Mucosa of gallbladder (tissue), 1 donor: ENCODE measurements around the gene GABRR2. TPM values are rescaled to one million over a fixed set of nuclear protein-coding genes. Genes with fewer than 3 reads are reported as not detected.
"Not testable (repeated sequence)": the region's sequence is repeated elsewhere in the genome, so short reads cannot be mapped to it uniquely, and the experiment has no call there.

Experiments used
- DNase-seq: peaks from one replicate; pipeline ENCODE4 v3.0.0-alpha.2; 2020; ENCODE audit warnings: low spot score
- total RNA-seq: library from RNA; stranded (reverse); gene quantifications from one replicate; pipeline ENCODE4 v1.2.1, GENCODE V29; 2021
- donor health status: DM: no; HTN: no; CAD: no.

The GABRR2 gene
- total RNA-seq, 1 donor from 2014 or later = 0.92 TPM

DNA sequence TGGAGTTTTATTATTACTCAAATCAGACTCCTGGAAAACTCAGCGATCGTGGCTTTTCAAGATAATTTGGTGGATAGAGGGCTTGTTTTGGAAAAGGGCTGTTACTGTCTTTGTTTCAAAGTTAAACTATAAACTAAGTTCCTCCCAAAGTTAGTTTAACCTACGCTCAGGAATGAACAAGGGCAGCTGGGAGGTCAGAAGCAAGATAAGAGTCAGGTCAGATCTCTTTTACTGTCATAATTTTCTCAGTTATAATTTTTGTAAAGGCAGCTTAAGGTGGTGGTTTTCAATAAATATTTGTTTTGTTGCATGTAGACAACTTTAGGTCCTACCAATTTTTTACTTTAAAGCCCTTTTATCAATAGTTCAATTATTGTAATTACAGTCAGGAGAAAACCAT is 9.2 kb upstream of the GABRR2 start:
- no peak for DNase-seq

DNA sequence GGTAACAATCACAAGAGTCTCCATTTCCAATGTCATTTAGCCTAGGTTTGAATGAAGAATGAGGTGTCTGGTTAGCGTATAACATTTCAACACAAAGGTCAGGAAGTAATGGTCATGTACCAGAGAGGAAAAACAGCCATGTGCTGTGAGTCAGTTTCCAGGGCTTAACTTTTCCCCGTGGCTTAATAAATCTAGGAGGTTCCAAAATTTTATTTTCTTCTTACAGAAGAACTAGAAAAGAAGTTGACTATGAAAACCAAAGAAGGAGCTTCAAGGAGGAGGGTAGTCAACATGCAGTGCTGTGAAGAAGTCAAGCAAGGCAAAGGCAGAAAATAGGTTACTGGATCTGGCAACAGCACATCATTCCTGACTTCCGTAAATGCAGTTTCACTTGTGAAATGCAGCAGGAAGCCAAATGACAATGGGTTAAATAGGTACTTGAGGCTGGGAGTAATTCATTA is 8.4 kb upstream of the GABRR2 start:
- DNase-seq = no peak

DNA sequence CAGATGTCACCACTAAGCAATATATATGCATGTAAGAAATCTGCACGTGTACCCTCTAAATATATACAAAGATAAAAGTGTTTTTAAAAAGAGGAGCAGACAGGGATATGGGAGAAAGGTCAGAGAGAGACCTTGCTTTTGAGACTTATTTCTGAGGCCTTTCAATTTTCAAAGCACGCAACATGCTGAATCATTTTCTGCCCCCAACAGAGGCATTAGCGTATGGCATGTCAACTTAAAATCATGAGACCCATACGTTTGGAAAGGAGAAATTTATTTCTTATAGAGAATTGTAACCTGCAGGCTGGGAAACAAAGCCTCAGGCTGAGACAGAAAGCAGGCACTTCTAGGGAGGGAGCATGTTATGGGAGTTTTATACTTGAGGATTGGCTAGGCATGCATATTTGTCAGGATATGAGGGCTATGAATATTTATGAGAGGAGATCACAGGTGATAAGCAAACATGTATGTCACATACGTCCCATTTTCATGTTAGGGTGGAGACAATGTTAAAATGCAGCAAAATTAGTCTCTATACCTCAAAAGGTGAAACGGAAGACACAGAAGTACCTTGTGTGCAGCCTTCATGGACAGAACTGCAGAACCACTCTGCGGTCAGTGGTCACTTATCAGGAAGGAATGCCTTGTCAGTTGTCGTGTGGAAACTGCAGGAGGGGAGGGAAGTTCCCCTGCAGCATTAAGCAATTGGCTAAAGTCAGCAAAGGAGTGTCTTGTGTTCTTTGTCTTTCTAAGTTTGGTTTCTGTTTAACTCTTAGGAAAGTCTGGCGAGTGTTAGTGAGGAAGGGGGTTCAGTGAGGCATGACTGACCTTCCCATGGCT is 6.3 kb upstream of the GABRR2 start:
- DNase-seq = peak; percentile 51

DNA sequence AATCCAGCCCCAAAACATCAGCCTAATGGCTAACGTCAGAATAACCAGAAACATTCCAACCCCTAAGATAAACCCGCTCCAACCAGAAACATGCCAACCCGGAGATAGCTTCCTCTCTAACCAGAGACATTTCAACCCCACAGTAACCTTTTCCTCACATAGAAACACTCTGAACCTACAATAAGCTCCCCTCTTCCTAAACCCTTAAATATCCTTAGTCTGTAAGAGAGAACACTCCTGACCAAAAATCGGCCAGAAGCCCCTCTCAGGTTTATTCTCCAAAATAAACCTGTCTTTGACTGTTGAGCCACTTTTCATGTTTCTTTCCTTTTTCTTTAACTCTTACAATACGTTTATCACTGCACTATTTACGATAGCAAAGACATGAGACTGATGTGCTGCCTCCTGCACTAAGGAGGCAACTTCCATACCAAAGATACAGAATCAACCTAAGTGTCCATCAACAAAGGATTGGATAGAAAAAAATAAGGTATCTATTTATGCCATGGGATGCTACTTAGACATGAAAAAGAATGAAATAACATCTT is 5.0 kb upstream of the GABRR2 start:
- no peak for DNase-seq

DNA sequence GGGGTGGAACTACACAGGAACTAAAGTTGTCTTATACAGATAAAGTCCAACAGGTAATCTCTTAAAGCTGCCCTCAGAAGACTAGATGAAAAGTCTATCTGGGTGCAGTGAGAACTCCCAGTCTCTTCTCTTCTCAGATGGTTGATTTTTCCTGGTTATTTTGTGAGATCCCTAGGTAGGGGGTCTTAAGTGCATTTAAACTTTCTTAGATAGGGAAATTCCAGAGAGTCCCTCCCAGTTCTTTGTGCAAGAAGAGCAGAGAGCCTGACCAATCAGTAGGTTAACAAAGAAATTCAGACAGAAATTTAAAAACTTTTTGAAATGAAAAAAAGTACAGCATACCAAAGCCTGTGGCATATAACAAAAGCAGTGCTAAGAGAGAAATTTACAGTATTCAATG is 2.0 kb upstream of the GABRR2 start:
- no peak for DNase-seq

DNA sequence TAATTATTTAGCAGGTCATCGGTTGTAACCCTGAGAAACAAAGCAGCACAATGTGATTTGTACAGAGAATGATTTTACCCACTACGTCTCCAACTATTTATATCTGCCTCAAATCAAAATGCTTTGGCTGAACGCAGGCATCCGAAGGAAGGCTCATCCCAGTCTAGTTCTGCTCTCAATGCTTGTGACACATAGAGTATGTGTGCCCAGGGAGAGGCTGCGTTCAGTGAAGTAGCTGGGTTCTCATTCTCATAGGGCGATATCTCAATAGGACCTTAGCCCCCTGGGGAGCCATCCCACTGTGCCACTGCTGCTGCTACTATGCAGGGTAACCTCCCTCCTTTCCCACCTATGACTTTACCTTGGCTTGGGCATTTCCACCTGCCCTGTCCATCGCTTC is 407 bp downstream of the GABRR2 start:
- DNase-seq = no peak

DNA sequence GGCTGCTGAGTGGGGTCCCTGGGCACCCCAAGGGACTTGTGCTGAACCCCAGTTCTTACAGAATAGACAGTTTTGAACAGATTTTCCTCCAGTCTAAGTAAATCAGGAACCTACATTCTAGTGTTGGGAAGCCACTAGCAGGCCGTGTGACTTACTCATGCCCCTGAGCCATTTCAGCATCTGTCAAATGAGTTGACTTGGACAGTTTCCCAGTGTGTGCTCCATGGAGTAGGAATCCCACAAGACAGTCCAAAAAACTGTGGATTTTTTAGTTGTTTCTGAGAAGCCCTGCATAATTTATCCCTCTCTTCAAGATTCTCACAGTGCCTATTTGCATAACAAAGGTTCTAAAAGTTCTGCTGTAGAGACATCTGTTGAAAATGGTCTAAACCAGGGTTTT is 2.1 kb downstream of the GABRR2 start:
- DNase-seq = no peak

DNA sequence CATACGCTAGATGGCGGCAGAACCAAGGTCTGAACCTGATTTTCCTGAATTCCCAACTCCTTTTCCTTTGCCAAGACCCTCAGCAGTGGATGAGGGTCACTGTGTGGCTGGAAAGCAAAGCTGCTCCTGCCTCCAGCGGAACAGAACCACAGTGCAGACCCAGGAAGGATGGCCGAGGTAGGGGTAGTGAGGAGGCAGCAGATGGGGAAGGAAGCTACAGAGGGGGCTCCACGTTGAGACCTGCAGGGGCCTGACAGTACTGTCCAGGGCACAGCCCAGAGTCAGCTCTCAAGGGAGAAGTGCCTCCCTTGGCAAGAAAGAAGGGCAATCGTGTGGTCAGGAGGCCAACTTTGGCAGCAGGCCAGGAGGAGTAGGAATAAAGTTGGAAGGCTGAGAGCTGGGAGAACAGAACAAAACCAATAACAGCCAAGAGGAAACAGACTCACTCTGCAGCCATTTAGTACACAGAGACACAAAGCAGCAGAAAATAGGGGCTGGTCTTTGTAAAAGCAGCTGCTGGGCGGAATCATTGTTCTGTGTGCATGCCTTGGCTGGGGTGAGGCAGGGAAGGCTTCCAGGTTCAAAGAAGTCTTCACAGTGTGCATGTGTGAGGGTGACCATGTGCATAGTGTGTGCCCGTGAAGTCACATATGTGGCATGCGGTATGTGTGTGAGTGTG is 3.1 kb downstream of the GABRR2 start:
- peak; percentile 60 for DNase-seq

DNA sequence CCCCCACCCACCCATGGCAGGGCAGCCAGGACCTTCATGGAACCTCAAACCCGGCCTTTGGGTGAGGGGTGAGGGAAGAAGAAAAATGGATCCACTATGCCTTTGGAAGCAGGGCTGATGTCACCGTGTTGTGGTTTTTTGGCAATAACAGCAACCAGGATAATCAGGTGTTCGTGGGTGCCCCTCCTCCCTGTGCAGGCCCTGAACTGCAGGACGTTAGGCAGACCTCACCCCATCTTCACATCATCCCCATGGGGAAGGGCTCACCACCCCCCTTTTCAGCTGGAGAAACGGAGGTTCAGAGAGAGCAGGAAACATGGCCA is 3.6 kb downstream of the GABRR2 start:
- DNase-seq = no peak

DNA sequence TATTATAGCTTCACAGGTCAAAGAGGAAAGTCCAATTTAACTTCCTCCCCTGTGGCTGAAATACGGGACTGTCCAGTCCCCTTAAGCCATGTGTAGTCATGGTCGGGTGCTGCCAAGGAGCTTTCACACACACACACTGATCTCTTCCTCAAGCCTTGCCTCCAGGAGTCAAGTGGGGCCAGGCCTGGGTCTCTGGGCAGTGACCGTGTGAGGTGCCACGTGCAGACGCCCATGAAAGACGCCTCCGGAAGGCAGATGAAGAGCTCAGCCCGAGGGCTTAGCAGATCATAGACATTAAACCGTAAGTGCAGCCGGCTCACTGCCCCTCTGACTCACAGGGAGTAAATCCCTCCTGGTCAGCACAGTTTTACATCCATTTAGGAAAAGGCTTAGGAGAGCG is 4.2 kb downstream of the GABRR2 start:
- DNase-seq = no peak

DNA sequence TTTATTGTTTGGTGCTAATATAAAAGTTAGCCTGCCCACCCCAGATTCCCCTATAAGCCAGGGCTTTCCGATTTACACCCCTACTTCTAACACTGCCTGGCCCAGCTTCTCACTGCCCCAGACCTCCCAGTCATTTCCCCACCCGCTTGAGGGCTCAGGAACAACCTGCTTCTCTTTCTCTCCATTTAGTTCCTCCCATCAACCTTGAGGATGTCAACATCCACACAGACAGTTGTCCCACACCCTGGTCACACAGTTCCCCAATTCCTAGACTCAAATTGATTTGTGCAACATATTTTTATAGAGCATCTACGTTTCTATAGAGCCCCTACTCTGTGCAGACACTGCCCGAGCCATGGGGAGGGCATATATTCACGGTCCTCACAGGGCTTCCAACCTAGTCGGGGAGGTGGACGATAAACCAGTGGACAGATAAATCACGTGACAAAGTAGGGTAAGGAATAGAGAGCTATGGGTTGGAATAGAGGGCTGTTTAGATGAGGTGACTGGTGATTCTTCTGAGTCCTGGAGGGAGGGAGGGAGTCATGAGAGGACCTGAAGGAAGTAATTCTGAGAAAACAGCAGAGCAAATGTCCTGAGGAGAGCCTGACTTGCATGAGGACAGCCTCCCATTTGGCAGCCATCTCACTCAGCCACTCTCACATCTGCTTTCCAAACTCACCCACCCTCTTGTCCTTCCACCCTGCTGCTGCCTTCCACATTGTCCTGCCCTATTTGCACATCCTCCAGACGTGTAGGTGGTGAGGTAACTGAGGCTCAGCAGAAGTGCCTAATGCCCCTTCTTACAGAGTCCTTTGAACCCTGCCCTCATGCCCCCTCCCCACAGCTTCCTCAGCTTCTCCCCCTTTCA is 6.3 kb downstream of the GABRR2 start:
- DNase-seq = no peak

DNA sequence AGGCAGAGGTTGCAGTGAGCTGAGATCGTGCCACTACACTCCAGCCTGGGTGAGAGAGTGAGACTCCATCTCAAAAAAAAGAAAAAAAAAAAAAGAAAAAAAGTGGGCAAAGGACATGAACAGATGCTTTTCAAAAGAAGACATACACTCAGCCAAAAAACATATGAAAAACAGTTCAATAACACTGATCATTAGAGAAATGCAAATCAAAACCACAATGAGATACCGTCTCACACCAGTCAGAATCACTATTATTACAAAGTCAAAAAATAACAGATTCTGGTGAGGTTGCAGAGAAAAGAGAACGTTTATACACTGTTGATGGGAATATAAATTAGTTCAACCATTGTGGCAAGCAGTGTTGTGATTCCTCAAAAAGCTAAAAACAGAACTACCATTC is 10.6 kb downstream of the GABRR2 start:
- DNase-seq = not testable (repeated sequence)

DNA sequence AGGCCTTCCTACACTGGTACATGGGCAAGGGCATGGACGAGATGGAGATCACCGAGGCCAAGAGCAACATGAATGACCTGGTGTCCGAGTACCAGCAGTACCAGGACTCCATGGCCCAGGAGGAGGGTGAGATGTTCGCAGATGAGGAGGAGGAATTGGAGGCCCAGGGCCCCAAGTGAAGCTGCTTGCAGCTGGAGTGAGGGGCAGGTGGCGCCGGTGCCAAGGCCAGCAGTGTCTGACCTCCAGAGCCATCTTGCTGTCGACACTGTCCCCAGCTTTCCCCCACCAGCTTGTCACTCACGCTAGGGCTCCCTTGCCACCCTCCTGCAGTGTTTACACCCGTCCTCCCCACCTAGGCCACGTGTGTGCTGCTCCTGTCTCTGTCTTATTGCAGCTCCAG is 12.2 kb downstream of the GABRR2 start:
- DNase-seq = no peak

DNA sequence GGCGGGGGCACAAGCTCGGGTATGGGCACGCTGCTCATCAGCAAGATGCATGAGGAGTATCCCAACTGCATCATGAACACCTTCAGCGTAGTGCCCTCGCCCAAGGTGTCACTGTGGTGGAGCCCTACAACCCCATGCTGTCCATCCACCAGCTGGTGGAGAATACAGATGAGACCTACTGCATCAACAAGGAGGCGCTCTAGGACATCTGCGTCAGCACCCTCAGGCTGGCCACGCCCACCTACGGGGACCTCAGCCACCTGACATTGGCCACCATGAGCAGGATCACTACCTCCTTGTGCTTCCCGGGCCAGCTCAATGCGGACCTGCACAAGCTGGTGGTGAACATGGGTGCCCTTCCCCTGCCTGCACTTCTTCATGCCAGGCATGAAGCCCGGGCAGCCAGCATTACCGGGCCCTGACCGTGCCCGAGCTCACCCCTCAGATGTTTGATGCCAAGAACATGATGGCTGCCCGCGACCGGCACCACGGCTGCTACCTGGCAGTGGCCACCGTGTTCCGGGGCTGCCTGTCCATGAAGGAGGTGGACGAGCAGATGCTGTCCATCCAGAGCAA is 12.8 kb downstream of the GABRR2 start:
- DNase-seq = no peak

DNA sequence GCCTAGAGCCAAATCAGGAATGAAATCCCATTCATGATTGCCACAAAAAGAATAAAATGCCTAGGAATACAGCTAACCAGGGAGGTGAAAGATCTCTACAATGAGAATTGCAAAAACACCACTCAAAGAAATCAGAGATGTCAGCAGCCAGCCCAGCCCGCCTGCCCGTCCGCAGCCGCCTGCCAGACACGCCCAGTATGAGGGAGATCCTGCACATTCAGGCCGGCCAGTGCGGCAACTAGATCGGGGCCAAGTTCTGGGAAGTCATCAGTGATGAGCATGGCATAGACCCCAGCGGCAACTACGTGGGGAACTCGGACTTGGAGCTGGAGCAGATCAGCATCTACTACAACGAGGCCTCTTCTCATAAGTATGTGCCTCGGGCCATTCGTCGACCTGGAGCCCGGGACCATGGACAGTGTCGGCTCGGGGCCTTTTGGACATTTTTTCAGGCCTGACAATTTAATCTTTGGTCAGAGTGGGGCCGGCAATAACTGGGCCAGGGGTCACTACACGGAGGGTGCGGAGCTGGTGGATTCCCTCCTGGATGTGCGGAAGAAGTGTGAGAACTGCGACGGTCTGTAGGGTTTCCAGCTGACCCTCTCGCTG is 13.4 kb downstream of the GABRR2 start:
- DNase-seq = no peak

DNA sequence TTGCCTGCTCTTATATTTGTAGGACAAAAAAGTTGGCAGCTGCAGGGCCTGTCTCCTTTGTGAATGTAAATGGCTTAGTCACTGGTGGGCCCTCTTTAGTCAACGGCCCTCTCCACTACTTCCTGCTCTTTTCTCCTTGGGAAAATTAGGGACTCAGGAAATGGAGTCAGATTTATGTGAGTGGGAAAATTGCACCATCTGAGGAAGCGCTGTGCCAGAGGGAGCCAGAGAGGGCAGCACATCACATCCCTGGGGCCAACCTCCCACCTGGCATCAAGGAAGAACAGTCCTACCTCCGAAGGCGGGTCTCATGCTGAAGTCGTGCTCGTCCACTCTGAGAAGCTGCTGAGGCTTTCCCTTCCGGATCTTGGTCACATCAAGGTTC is 15.6 kb downstream of the GABRR2 start:
- no peak for DNase-seq

DNA sequence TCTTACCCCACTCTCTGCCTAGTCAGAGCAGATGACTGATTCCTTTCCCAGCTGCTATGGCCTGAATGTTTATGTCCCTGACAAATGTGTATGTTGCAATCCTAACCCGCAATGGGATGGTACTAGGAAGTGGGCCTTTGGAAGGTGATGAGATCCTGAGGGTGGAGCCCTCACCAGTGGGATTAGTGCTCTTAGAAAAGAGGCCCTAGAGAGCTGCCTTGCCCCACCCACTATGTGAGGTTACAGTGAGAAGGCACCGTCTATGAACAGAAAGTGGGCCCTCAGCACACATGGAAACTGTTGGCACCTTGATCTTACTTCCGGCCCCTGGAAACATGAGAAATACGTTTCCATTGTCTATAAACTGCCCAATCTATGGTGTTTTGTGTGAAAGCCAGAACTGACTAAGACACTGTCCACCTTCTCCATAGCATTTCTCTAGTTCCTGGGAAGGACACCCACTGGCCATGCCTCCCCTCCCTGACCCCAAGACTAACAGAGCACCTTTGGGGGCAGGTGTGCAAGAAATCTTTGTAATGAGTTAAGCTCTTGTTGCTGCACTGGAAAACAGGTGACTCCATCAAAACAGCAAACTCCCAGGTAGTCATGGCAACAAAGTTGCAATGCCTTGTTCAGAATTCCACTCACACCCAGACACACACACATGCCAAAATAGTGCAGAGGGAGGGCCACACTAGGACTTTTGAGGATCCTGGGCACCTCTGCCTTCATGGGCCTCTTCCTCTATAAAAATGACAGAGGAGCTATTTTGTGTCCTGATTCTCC is 16.2 kb downstream of the GABRR2 start:
- no peak for DNase-seq

DNA sequence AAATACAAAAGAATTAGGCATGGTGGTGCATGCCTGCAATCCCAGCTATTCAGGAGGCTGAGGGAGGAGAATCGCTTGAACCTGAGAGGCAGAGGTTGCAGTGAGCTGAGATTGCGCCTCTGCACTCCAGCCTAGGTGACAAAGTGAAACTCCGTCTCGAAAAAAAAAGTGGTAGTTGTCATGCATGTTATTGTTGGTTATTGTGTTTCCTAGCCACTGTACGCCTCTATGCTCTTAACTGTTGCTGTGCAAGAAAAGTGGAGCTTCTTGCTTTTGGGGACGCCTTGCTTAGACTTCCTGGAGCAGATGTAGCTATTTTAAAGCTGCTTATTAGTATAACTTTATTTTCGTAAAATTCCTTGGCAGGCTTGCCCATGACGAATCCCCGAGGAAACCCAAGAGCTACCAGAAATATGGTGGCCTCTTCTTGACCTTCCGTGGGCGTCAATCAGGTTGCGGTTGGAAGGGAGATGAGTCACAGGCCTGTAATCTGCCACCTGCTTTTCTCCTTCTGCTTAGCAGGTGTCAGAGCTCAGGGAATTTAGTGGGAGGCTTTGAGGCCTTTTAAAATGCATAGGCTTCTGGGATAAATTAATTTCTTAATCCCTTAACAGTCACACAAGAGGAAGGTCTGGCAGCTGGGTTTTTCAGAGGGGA is 17.3 kb downstream of the GABRR2 start:
- DNase-seq = peak; percentile 72

DNA sequence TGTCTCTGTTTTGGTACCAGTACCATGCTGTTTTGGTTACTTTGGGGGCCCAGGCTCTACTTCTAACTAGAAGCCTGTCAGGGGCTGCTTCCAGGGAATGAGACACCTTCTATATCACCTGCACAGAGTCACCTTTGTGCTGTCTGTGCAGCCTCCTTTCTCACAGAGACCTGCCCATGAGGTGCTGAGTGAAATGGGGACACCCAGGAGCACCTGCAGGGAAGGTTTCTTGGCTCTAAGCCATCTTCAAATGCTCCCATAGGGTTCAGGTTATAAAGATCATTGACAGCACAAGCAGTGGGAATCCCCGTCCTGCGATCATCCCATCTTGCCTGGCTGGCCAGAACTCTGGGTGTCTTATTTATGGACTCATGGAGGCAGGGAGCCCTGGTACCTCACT is 19.1 kb downstream of the GABRR2 start:
- DNase-seq = no peak

DNA sequence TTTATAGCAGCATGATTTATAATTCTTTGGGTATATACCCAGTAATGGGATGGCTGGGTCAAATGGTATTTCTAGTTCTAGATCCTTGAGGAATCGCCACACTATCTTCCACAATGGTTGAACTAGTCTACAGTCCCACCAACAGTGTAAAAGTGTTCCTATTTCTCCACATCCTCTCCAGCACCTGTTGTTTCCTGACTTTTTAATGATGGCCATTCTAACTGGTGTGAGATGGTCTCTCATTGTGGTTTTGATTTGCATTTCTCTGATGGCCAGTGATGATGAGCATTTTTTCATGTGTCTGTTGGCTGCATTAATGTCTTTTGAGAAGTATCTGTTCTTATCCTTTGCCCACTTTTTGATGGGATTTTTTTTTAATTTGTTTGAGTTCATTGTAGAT is 20.0 kb downstream of the GABRR2 start:
- not testable (repeated sequence) for DNase-seq
